Activated CD4-positive, alpha-beta T cell treated with anti-CD3 and anti-CD28 coated beads, Interleukin-10, Interleukin-2, amounts not matched to agents 100 ng/mL and 50 ng/mL, durations not matched to agents 16 hours and 8 hours (primary cell): ENCODE results near the gene KRTAP9-1.
"Not testable (repeated sequence)": the region's sequence is repeated elsewhere in the genome, so short reads cannot be mapped to it uniquely, and the experiment has no call there.

Experiments used
- DNase-seq: peaks from one replicate; pipeline ENCODE4 v3.0.0-alpha.2; 2020

KRTAP9-1 gene, protein sequence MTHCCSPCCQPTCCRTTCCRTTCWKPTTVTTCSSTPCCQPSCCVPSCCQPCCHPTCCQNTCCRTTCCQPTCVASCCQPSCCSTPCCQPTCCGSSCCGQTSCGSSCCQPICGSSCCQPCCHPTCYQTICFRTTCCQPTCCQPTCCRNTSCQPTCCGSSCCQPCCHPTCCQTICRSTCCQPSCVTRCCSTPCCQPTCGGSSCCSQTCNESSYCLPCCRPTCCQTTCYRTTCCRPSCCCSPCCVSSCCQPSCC

DNA sequence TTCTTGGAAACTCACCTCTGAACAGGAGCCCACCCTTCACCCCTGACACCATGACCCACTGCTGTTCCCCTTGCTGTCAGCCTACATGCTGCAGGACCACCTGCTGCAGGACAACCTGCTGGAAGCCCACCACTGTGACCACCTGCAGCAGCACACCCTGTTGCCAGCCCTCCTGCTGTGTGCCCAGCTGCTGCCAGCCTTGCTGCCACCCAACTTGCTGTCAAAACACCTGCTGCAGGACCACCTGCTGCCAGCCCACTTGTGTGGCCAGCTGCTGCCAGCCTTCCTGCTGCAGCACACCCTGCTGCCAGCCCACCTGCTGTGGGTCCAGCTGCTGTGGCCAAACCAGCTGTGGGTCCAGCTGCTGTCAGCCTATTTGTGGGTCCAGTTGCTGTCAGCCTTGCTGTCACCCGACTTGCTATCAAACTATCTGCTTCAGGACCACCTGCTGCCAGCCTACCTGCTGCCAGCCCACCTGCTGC, at the start of gene KRTAP9-1:
Gene KRTAP9-1 (plus strand): TSS at position 51 of the 482 bp plus-strand sequence. CDS start 0 bp downstream, at position 51.
- not testable (repeated sequence) for DNase-seq

DNA sequence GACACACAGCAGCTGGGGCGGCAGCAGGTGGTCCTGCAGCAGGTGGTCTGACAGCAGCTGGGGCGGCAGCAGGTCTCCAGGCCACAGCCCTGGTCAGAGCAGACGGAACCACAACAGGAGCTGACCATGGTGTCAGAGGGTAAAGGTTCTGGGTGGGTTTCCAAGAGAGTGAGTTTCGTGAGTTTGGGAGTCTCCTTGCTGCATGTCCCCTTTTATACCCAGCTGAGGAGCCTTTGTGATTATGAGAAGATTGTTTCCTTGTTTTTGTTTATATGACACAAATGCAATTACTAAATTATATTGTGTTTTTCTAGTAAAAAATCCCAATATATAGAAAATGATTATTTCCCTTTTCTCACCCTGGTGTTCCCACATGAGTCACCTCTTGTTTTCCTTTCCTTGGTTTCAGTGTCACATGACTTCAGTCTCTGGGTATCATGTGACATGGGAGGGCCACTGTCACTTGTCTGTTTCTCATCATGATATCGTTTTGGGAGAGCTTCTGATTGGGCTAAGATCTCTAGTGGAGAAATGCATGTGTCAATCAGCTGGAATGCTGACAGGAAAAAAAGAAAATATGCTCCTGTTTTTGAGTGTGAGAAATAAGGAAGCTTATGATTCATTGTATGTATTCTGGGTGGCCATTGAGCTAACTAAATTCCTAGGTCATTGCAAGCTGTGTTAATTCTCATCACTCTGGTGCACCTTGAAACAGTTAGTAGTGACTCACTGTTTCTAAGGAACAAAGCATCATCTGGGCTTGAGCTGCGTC, 49.1 kb upstream of the KRTAP9-1 start, which contains the start of gene KRTAP4-6:
Gene KRTAP4-6 (minus strand): TSS at position 185 of the 772 bp plus-strand sequence. CDS start 57 bp downstream, at position 128.
- DNase-seq = no peak

DNA sequence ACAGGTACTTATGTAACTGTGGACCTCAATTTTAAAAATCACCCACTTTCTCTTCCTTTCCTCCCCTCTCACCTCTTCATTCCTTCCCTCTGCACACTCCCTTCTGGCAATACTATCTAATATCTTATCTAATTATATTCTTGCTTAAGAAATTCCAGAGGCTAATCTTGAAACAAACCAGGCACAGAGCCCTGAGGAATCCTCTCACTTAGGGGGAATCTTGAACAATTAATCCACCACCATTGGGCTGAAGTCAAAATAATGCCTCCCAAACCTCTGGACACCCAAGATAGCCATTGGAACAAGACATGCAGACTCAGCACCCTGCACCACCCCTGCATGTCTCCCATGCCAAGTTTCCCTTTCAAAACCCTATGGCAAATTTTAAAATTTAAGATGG, 48.3 kb upstream of the KRTAP9-1 start:
- DNase-seq = no peak

DNA sequence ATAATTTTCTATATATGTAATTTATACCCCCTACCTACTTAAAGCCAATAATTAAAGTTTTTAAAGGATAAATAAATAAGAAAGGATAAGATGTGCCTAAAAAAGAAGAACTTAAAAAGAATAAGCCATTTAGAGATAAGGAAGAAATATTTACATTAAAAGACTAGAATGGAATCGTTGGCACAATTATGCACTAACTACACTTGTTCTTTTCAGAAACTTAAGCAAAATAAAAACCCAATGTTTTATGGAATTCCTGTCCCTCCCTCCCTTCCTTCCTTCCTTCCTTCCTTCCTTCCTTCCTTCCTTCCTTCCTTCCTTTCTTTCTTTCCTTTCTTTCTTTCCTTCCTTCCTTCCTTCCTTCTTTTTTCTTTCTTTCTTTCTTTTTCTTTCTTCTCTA, 44.8 kb upstream of the KRTAP9-1 start:
- DNase-seq = no peak

DNA sequence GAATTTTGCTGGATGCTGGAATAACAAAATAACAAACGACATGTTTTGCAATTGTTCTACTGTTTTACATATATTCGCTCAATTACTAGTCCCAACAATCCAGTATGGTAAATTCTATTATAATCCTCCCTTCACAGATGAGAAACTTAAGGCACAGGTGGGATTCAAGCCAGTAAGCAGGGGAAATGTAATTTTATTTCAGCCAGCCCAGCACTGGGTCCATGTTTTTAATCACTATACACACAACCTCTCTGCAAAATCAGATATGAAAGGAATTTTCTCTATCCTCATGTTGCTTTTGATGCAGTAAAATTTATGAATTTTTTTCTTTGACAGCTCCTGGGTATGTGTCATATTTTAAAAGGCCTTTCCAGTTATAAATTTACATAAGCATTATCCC, 44.4 kb upstream of the KRTAP9-1 start:
- DNase-seq = no peak

DNA sequence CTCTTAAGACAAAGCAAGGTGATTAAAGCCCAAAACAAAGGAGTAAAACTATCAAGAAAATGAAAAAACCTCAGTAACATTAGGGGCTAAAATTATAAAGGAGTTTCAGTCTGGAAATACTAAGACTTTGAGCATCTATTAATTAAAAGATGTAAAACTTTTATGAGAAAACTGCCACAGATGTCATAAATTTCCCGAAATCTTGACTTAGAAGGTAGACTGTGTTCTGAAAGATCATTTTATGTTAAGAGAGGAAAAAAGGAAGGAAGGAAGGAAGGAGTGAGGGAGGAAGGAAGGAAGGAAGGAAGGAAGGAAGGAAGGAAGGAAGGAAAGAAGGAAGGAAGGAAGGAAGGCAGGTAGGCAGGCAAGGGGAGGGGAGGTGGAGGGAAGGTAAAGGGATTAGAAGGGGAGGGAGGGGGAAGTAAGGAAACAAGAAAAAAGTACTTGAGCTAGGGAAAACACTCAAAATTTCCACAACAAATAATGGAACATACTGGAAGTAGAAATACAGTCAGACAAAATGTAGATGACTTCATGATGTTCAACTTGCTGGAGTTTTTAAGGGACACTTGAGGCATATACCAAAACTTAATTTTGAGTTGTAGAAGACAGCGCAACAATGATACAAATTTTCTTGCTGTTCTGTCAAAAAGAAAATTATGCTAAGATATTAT, 42.0 kb upstream of the KRTAP9-1 start:
- no peak for DNase-seq

DNA sequence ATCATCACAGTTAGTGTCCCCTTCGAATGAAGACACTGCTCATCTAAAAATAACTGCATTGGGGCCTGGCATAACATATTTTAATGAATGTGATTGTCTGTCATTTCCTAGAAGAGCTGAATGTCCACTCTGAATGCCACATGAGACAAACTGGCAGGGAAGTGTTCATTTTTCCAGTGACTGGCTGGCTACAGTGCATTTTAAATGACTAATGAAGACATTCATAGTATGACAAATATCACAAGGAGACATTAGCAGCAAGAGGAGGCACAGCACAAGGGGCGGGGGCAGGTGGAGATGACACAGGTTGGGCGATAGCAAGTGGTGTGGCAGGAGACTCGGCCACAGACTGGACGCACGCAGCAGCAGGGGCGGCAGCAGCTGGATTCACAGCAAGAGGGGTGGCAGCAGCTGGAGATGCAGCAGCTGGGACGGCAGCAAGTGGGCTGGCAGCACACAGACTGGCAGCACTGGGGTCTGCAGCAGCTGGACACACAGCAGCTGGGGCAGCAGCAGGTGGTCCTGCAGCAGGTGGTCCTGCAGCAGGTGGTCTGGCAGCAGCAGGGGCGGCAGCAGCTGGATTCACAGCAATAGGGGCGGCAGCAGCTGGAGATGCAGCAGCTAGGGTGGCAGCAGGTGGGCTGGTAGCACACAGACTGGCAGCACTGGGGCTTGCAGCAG, 40.6 kb upstream of the KRTAP9-1 start:
- DNase-seq = not testable (repeated sequence)

DNA sequence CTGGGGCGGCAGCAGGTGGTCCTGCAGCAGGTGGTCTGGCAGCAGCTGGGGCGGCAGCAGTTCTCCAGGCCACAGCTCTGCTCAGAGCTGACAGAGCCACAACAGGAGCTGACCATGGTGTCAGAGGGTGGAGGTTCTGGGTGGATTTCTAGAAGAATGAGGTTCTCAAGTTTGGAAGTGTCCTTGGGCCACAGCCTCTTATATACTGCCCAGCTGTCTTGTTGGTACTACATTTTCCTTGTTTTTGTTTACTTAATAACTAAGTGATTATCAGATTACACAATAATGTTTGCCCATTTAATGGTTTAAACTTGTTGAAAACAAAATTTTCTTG, 40.1 kb upstream of the KRTAP9-1 start, which contains the start of gene KRTAP4-5:
Gene KRTAP4-5 (minus strand): TSS at position 174 of the 334 bp plus-strand sequence. CDS start 58 bp downstream, at position 116.
- no peak for DNase-seq

DNA sequence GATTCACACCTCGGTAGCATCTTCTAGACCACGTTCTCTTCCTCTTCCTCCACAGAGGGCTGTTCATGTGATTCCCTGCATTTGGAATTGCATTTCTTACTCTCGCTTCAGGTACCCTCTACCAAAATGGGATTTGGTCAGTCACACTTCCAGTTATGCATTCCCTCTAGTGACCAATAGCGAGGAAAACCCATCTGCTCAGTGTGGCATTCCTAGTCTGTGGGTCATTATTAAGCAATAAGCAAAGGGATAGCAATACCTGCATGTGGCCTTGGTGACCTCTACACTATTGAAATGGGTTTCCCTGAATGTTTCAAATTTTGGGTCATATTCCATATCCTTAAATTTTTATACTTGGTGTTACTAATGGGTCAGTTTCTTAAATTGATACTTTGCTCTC, 39.7 kb upstream of the KRTAP9-1 start:
- no peak for DNase-seq

DNA sequence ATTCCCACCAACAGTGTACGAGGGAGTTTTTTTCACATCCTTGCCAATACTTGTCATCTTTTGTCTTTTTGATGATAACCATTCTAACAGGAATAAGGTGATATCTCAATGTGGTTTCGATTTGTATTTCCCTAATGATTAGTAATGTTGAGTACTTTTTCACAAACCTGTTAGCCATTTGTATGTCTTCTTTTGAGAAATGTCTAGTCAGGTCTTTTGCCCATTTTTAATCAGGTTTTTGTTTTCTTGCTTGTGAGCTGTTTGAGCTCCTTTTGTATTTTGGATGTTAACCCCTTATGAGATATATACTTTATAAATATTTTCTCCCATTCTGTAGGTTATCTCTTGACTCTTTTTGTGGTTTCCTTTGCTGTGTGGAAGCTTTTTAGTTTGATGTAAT, 38.2 kb upstream of the KRTAP9-1 start:
- no peak for DNase-seq

DNA sequence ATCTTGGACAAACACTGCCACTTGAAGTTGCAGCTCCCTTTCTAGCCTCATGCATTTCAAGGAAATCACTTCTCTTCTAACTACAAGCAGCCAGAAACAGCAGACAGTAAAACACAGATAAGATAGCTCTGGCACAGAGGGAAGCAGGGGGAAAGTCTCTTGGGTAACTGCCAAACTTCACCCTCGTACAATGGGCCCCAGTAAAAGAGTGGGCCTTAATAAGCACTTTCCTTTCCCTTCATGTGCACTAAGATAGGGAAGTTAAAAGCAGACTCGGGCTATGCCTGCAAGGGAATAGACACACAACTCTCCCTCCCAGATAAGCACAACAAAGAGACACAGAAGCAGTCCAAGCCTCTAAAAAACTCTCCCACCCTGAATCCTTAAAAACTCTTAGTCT, 35.8 kb upstream of the KRTAP9-1 start:
- DNase-seq = no peak

DNA sequence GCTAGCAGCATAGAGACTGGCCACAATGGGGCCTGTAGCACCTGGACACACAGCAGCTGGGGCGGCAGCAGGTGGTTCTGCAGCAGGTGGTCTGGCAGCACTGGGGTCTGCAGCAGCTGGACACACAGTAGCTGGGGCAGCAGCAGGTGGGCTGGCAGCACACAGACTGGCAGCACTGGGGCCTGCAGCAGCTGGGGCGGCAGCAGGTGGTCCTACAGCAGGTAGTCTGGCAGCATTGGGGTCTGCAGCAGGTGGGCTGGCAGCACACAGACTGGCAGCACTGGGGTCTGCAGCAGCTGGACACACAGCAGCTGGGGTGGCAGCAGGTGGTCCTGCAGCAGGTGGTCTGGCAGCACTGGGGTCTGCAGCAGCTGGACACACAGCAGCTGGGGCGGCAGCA, 29.5 kb upstream of the KRTAP9-1 start:
- not testable (repeated sequence) for DNase-seq

DNA sequence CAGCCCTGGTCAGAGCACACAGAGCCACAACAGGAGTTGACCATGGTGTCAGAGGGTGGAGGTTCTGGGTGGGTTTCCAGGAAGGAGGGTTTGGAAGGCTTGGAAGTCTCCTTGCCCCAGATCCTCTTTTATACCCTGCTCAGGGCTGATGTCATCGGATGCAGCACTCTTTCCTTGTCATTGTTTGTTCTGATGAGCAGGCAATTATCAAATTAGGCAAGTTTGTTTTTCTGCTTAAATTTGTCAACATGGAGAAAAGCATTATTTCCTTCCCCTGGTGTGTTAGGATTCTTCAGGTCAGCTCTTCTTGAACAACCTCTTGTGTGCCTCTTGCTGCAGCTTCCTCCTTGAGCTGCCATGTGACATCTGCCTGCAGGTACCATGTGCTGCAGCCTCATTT, 29.0 kb upstream of the KRTAP9-1 start, which contains the start of gene KRTAP4-4:
Gene KRTAP4-4 (minus strand): TSS at position 101 of the 400 bp plus-strand sequence. CDS start 57 bp downstream, at position 44.
- DNase-seq = no peak

DNA sequence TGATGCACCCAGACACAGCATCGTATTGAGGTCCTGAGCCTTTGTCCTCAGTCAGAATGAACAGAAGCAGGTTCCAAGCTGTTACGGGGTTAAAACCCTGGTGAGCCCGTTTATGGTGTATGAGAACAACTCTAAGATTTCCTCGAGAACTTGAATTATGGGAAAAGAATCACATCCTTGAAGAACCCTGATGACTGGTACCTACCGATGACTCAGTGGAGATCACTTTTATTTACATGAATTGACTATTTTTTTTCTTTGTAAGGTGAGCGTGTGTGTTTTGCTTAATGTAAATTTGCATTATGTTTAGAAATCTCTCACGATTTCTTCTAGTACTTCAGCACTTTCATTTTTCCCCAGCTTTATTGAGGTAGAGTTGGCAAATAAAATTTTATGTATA, 25.9 kb upstream of the KRTAP9-1 start:
- DNase-seq = no peak

DNA sequence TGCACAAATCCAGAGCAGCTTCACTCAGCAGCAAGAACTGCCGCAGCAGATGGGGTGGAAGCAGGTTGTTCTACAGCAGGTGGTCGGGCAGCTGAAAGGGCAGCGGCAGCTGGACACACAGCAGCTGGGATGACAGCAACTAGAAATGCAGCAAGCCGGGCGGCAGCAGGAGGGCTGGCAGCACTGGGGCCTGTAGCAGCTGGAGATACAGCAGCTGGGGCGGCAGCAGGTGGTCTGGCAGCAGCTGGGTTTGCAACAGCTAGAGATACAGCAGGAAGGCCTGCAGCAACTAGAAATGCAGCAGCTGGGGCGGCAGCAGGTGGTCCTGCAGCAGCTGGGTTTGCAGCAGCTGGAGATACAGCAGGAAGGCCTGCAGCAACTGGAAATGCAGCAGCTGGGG, 22.1 kb upstream of the KRTAP9-1 start:
- DNase-seq = no peak

DNA sequence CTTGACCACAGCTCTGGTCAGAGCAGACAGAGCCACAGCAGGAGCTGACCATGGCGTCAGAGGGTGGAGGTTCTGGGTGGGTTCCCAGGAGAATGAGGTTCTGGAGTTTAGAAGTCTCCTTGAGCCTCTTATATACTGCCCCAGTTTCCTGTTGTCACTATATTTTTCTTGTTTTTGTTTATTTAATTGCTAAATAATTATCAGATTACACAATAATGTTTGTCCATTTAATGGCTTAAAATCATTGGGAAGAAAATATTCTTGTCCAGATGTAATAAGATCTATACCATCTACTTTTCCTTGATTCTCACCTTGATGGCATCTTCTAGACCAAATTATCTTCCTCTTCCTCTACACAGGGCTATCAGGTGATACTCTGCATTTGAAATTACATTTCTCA, 21.6 kb upstream of the KRTAP9-1 start, which contains the start of gene KRTAP4-3:
Gene KRTAP4-3 (minus strand): TSS at position 101 of the 400 bp plus-strand sequence. CDS start 49 bp downstream, at position 52.
- no peak for DNase-seq

DNA sequence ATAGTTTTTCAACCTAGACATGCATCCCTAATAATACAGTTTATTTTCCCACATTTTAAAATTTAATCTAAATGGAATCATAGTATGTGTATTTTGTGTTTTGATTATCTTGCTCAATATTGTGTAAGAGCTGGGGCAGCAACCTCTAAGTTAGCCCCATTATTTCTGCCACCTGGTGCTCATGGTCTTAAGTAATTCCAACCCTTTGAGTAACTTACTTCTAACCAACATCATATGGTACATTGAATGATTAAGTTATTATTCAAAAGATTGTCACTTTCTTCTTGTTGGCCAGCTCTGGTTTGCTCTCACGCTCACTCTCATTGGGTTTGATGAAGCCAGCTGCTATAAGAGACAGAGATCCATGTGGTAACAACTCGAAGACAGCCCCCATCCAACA, 17.8 kb upstream of the KRTAP9-1 start:
- no peak for DNase-seq

DNA sequence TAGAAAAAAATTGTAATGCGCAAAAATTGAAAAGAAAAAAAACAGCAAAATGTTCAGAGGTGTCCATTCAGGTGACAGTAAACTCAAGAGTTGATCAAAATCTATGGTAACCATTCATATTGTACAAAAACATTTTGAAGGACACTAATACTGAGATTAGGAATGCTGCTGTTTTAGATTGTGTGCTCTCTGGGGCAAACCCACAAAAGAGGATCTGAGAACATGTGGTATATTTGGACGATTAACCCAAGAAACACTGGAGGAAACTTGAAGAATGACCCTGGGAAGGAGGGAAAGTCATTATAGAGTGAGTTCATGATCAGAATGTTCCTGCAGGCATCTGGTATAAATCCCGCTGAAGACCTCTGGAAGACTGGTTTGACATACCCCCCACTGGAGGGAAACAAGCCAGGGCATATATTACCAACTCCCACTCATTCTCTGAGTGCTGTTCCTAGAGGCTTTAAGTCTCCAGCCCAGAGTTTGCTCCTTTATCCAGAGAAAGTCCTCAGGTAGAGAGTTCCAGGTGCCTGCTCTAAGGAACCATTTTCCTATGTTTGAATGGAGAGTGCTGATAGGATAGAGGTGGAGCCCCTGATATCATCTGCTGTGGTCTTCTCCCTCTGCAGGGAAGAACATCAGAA, 12.8 kb upstream of the KRTAP9-1 start:
- DNase-seq = no peak

DNA sequence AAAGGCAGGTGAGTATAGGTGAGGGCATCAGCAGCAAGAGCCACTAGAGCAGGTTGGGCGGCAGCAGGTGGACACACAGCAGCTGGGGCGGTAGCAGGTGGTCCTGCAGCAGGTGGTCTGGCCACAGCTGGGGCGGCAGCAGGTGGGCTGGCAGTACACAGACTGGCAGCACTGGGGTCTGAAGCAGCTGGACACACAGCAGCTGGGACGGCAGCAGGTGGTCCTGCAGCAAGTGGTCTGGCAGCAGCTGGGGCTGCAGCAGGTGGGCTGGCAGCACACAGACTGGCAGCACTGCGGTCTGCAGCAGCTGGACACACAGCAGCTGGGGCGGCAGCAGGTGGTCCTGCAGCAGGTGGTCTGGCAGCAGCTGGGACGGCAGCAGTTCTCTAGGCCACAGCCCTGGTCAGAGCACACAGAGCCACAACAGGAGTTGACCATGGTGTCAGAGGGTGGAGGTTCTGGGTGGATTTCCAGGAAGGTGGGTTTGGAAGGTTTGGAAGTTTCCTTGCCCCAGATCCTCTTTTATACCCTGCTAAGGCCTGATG, 11.9 kb upstream of the KRTAP9-1 start, which contains the start of gene KRTAP4-2:
Gene KRTAP4-2 (minus strand): TSS at position 495 of the 545 bp plus-strand sequence. CDS start 57 bp downstream, at position 438.
- no peak for DNase-seq

DNA sequence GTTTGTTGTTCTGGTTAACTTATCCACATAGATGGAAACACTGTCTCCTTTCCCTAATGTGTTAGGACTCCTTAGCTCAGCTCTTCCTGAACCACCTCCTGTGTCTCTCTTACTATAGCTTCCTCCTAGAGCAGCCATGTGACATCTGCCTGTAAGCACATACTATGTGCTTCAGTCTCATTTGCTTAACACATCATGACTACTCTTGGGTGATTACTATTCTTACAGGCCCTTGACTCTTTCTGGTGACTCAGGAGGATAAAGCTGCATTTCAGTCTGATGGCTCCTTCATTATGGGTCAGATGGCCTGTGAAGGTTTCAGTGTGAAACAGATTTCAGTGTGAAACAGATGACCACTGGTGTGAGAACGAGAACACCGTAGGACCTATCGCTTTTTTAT, 11.3 kb upstream of the KRTAP9-1 start:
- no peak for DNase-seq

DNA sequence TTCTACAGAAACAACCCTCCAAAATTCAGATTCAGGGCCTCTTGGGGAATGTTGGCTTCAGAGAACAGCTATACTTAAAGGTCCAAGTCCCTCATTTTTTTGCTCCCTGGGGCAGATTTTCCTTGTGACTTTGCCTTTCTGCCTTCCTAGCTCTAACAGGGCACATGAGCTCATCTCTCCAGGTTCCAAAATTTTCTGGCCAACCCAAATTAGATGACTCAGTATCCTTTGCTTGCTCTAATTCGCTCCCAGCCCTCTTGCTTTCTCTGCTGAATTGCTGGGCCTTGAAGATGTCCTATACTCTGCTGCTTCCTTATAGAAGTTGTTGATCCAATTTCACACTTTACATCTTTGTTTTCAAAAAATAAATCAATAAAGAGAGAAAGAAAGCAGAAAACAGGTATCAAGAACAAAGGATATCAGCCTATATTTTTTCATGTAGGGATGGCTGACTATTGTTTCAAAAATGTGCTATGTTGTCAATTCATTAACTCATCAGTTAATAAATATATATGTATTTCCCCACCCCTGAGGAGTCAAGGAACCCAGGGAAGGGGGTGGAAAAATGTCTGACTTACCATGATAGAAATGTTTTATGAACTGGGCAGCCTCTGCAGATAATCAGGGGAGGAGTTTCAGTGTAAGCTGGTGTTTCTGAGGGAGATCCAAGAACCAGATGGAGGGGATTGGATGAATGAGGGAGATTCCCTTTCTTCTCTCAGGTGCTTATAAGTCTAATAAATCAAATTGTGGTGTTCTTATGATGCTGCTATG, 10.7 kb upstream of the KRTAP9-1 start:
- no peak for DNase-seq
